Ishikawa (cell line): Measurements from ENCODE around the gene MYO15B.
A peak's percentile ranks its signal among the peaks of the same experiment; 100 is the strongest.

Experiments
- CEBPB ChIP-seq: IDR thresholded peaks from 2 replicates; pipeline ENCODE4 v1.6.1; 2012
- CREB1 ChIP-seq: IDR thresholded peaks from 2 replicates; pipeline ENCODE4 v1.6.1; 2012; ENCODE audit warnings: low read depth
- EGR1 ChIP-seq: IDR thresholded peaks from 2 replicates; pipeline ENCODE4 v1.6.1; 2012
- EP300 ChIP-seq: IDR thresholded peaks from 2 replicates; pipeline ENCODE4 v1.6.1; 2012; ENCODE audit warnings: borderline replicate concordance
- FOXM1 ChIP-seq: IDR thresholded peaks from 2 replicates; pipeline ENCODE4 v1.6.1; 2012; ENCODE audit warnings: low read depth, borderline replicate concordance
- MAX ChIP-seq: IDR thresholded peaks from 2 replicates; pipeline ENCODE4 v1.6.1; 2012
- NFIC ChIP-seq: IDR thresholded peaks from 2 replicates; pipeline ENCODE4 v1.6.1; 2012
- RAD21 ChIP-seq: IDR thresholded peaks from 2 replicates; pipeline ENCODE4 v1.6.1; 2012; ENCODE audit warnings: low read depth
- REST ChIP-seq: IDR thresholded peaks from 2 replicates; pipeline ENCODE4 v1.6.1; 2012; ENCODE audit warnings: low read depth, mild to moderate bottlenecking
- TAF1 ChIP-seq: IDR thresholded peaks from 2 replicates; pipeline ENCODE4 v1.6.1; 2012; ENCODE audit warnings: low read depth, mild to moderate bottlenecking
- TCF12 ChIP-seq: IDR thresholded peaks from 2 replicates; pipeline ENCODE4 v1.6.1; 2012; ENCODE audit warnings: low read depth
- TEAD4 ChIP-seq: IDR thresholded peaks from 2 replicates; pipeline ENCODE4 v1.6.1; 2012
- USF1 ChIP-seq: IDR thresholded peaks from 2 replicates; pipeline ENCODE4 v1.6.1; 2012
- YY1 ChIP-seq: IDR thresholded peaks from 2 replicates; pipeline ENCODE4 v1.6.1; 2012; ENCODE audit warnings: low read depth
- ZBTB7A ChIP-seq: IDR thresholded peaks from 2 replicates; pipeline ENCODE4 v1.6.1; 2012; ENCODE audit warnings: low read depth

The MYO15B gene

GRCh38 chr17:75640556-75641119 is 53.0 kb downstream of the MYO15B start:
- TF ChIP-seq MAX: no peak
- no peak for TF ChIP-seq EP300
- no peak for TF ChIP-seq YY1
- no peak for TF ChIP-seq CEBPB
- no peak for TF ChIP-seq USF1
- TF ChIP-seq REST: no peak
- TF ChIP-seq ZBTB7A: no peak
- no peak for TF ChIP-seq TEAD4
- no peak for TF ChIP-seq RAD21
- no peak for TF ChIP-seq EGR1
- no peak for TF ChIP-seq TAF1
- no peak for TF ChIP-seq TCF12
- TF ChIP-seq FOXM1: no peak
- no peak for TF ChIP-seq CREB1

GRCh38 chr17:75641343-75641742 is 53.7 kb downstream of the MYO15B start:
- no peak for TF ChIP-seq CEBPB
- TF ChIP-seq TAF1: no peak
- TF ChIP-seq CREB1: no peak
- 0 out of 2 replicates have a peak, but pooled peaks have one; percentile 25 for TF ChIP-seq YY1
- TF ChIP-seq EGR1: no peak
- TF ChIP-seq USF1: peak; percentile 18; the same call in 1 of the 2 replicates
- TF ChIP-seq FOXM1: no peak
- no peak for TF ChIP-seq ZBTB7A
- peak; percentile 39; the same call in 1 of the 2 replicates for TF ChIP-seq TCF12
- TF ChIP-seq TEAD4: peak; percentile 83
- no peak; the same call in 1 of the 2 replicates for TF ChIP-seq NFIC
- TF ChIP-seq REST: no peak
- TF ChIP-seq MAX: peak; percentile 91
- TF ChIP-seq RAD21: no peak
- TF ChIP-seq EP300: peak; percentile 15; the same call in 1 of the 2 replicates

GRCh38 chr17:75642182-75642783 is 54.7 kb downstream of the MYO15B start:
- TF ChIP-seq RAD21 (no peak), MAX (no peak), REST (no peak), TEAD4 (no peak), YY1 (no peak), USF1 (no peak), EP300 (no peak), CEBPB (no peak), CREB1 (no peak), TAF1 (no peak), NFIC (no peak), FOXM1 (no peak), EGR1 (no peak), TCF12 (no peak), ZBTB7A (no peak)
